OCI-LY1 (cell line): ENCODE results near the gene CLCN7.

Source experiments
- CTCF ChIP-seq: fragments of 200-600 bp; sonication (generic), shearing (Covaris generic); IDR thresholded peaks from 2 replicates; pipeline ENCODE4 v1.5.1; 2017; ENCODE audit warnings: mild to moderate bottlenecking, antibody characterized with exemption, low read length, moderate library complexity, mixed read lengths
- EZH2 ChIP-seq: fragments of 200-600 bp; sonication (generic), shearing (Covaris generic); IDR thresholded peaks from 2 replicates; pipeline ENCODE4 v1.8.0; 2017; ENCODE audit warnings: borderline replicate concordance, mixed run types, mild to moderate bottlenecking, antibody characterized with exemption, low read length, moderate library complexity, mixed read lengths

GRCh38 chr16:1446296-1447080 lies 28.3 kb downstream of the CLCN7 start:
- TF ChIP-seq EZH2 (no peak), CTCF (no peak)
